MCF 10A (cell line): Measurements from ENCODE around the gene ALPP. TPM values are rescaled to one million over a fixed set of nuclear protein-coding genes. Genes with fewer than 3 reads are reported as not detected.
A peak's percentile ranks its signal among the peaks of the same experiment; 100 is the strongest.
"Not testable (repeated sequence)": the region's sequence is repeated elsewhere in the genome, so short reads cannot be mapped to it uniquely, and the experiment has no call there.

Source experiments
- BruUV-seq: library from RNA; stranded (reverse); fragments of 400-500 nt; replicated peaks from 2 replicates; lab custom pipeline; 2021; lab: Mats Ljungman, UMichigan
- CTCF ChIA-PET: fragments of 300-600 bp; sonication (Branson Sonifier 250); formaldehyde crosslinking; extraction: SDS; loops from one replicate; lab custom pipeline; 2021; ENCODE audit warnings: antibody characterized with exemption, inconsistent platforms; lab: Yijun Ruan, JAX
- POLR2A ChIA-PET: fragments of 300-600, 350-650 bp; sonication (Branson Sonifier 250); formaldehyde crosslinking; extraction: SDS; loops from one replicate; lab custom pipeline; 2020; ENCODE audit warnings: antibody characterized with exemption, inconsistent platforms; lab: Yijun Ruan, JAX
- DNase-seq: peaks from one replicate; pipeline ENCODE4 v3.0.0-alpha.2; 2018; ENCODE audit not compliant: unreplicated experiment
- H3K27ac Mint-ChIP-seq: one replicate; pipeline ENCODE4 v1.8.0; 2022; ENCODE audit warnings: mild to moderate bottlenecking, low read depth, mixed read lengths; ENCODE audit not compliant: unreplicated experiment
- H3K27me3 Mint-ChIP-seq: one replicate; pipeline ENCODE4 v1.8.0; 2022; ENCODE audit warnings: mixed read lengths; ENCODE audit not compliant: insufficient read depth, unreplicated experiment
- H3K36me3 Mint-ChIP-seq: one replicate; pipeline ENCODE4 v1.8.0; 2022; ENCODE audit warnings: mild to moderate bottlenecking, moderate library complexity, mixed read lengths; ENCODE audit not compliant: insufficient read depth, unreplicated experiment
- H3K4me1 Mint-ChIP-seq: one replicate; pipeline ENCODE4 v1.8.0; 2022; ENCODE audit warnings: mixed read lengths; ENCODE audit not compliant: insufficient read depth, unreplicated experiment
- H3K4me3 Mint-ChIP-seq: one replicate; pipeline ENCODE4 v1.8.0; 2022; ENCODE audit warnings: mild to moderate bottlenecking, moderate library complexity, mixed read lengths; ENCODE audit not compliant: unreplicated experiment
- H3K9me3 Mint-ChIP-seq: one replicate; pipeline ENCODE4 v1.8.0; 2022; ENCODE audit warnings: mixed read lengths; ENCODE audit not compliant: unreplicated experiment
- intact Hi-C: fragments of 100-400 bp; cut with micrococcal nuclease; formaldehyde crosslinking; loops from 2 replicates; pipeline ENCODE4 v1.14.1; 2022
- total RNA-seq: library from RNA; stranded (reverse); gene quantifications from 2 replicates; pipeline ENCODE4 v1.2.3, GENCODE V29; 2022
- TF ChIP-seq, protein P1 (sequence below): fragments of 200-600 bp; IDR thresholded peaks from one replicate; pipeline ENCODE4 v1.8.0; 2022; ENCODE audit warnings: antibody characterized with exemption, mild to moderate bottlenecking; ENCODE audit not compliant: unreplicated experiment

ALPP gene
- total RNA-seq, 1 experiment from 2014 or later: 0.35 TPM

DNA sequence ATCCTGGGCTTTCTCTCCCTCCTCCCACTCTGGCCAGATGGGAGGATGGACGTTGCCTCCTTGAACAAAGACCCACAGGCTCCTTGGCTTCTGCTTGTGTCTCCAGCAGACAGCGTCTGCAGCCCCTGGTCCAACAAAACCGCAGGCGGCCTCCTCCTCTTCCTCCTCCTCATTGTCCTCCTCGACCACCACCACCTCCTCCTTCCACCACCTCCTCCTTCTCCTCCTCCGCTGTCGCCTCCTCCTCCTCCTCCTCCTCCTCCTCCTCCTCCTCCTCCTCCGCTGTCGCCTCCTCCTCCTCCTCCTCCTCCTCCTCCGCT lies 45.7 kb upstream of the ALPP start:
- H3K9me3 Mint-ChIP-seq: no peaks in the 10 kb centered on the region
- H3K4me1 Mint-ChIP-seq: no peaks in the 10 kb centered on the region
- DNase-seq: no peak
- ChIA-PET POLR2A (no interaction called here), CTCF (interaction anchor here (0.5 to 4.8 kb wide), 6 partner anchors 30 to 827 kb away, joined by 3 to 48 read pairs (median 4); no protein-coding TSS in a partner anchor)
- intact Hi-C loops: loop anchor here (2.0 kb wide), 1 partner anchor 108 kb away; no protein-coding TSS in a partner anchor
- no peak overlapping the region for H3K27ac Mint-ChIP-seq
- TF ChIP-seq, protein P1, sequence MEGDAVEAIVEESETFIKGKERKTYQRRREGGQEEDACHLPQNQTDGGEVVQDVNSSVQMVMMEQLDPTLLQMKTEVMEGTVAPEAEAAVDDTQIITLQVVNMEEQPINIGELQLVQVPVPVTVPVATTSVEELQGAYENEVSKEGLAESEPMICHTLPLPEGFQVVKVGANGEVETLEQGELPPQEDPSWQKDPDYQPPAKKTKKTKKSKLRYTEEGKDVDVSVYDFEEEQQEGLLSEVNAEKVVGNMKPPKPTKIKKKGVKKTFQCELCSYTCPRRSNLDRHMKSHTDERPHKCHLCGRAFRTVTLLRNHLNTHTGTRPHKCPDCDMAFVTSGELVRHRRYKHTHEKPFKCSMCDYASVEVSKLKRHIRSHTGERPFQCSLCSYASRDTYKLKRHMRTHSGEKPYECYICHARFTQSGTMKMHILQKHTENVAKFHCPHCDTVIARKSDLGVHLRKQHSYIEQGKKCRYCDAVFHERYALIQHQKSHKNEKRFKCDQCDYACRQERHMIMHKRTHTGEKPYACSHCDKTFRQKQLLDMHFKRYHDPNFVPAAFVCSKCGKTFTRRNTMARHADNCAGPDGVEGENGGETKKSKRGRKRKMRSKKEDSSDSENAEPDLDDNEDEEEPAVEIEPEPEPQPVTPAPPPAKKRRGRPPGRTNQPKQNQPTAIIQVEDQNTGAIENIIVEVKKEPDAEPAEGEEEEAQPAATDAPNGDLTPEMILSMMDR: no peak
- no peak overlapping the region for H3K4me3 Mint-ChIP-seq
- no TSS peak for BruUV-seq
- H3K27me3 Mint-ChIP-seq: no peaks in the 10 kb centered on the region
- peaks cover 12% of the 10 kb centered on the region for H3K36me3 Mint-ChIP-seq

DNA sequence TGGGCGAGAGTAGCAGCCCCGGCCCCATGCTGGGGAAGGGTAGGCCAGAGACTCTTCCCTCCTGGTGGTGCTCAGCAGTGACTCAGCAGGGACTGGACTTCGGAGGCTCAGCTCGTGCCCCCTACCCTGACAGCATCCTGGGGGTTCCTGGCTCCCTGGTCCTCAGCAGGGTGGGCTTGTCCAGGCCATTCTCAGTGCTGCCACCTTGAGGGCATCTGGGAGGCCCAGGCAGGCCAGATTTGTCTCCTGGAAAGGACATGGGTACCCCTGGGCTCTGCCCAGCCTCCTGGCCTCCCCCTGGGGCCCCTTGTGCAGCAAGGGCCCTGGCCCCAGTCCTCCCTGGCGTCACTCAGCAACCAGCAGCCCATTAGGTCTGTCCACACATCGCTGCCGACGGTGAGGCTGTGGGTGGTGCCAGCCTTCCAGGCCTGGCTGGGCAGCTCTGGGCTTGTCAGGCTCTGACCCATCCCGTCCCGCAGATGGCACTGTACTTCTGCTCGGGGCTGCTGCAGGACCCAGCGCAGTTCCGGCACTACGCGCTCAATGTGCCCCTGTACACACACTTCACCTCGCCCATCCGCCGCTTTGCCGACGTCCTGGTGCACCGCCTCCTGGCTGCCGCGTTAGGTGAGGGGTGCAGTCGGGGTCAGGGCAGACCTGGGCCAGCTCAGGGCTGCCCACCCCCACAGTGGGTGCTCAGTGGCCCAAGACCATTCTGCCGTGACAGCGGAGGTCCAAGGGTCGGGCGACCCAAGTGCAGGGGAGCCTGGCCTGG lies 45.0 kb upstream of the ALPP start:
- Mint-ChIP-seq H3K4me1 (no peaks in the 10 kb centered on the region), H3K9me3 (no peaks in the 10 kb centered on the region), H3K4me3 (no peak overlapping the region), H3K27ac (no peak overlapping the region), H3K27me3 (no peaks in the 10 kb centered on the region), H3K36me3 (peaks cover 12% of the 10 kb centered on the region)
- intact Hi-C loops: loop anchor here (2.0 kb wide), 1 partner anchor 107 kb away; no protein-coding TSS in a partner anchor
- ChIA-PET CTCF (interaction anchor here (0.5 to 4.8 kb wide), 13 partner anchors 8 to 827 kb away, joined by 3 to 48 read pairs (median 4); no protein-coding TSS in a partner anchor), POLR2A (no interaction called here)
- peak; percentile 30 for DNase-seq
- TF ChIP-seq, protein P1: peak; percentile 55
- no TSS peak for BruUV-seq

DNA sequence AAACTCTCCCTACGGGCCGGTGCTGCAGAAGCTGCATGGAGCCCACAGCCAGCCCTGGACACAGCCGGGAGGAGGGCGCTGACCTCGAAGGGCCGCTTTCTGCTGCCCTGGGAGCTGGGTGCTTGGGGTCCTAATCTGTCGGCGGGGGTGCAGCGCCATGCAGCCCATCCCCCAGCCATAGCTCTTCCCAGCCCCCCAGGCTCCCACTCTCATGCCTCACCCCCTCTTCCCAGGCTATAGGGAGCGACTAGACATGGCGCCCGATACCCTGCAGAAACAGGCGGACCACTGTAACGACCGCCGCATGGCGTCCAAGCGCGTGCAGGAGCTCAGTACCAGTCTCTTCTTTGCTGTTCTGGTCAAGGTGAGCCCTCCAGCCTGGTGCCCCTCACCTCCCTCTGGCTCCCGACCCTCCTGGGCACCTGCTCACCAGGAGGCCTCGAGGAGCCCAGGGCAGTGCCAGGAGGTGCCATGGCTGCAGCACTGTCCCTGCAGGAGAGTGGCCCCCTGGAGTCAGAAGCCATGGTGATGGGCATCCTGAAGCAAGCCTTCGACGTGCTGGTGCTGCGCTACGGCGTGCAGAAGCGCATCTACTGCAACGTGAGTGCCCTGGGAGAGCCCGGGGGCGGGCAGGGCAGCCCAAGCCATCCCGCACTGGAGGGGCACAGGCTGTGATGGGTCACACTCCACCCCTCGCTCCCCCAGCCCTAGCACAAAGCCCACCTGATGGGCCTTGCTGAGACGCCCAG lies 44.2 kb upstream of the ALPP start:
- CTCF ChIA-PET: interaction anchor here (0.6 to 4.8 kb wide), 8 partner anchors 30 to 417 kb away, joined by 3 to 48 read pairs (median 4); no protein-coding TSS in a partner anchor
- BruUV-seq: not testable (repeated sequence)

DNA sequence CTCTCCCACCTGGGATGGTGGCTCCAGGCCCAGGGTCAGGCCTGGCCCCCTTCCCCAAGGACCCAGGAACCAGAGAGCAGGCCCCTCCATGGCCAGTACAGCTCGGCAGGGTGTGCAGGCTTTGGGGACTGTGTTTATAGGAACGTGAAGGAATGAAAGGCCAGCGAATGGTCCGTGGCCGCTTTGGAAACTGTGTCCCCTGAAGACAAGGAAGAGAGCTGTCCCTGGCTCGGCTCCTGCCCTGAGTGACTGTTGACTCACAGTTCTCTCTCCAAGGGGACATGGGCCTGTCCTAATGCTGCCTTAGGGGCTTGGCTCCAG lies 43.7 kb upstream of the ALPP start:
- H3K27ac Mint-ChIP-seq, H3K27me3 Mint-ChIP-seq, intact Hi-C loops, POLR2A ChIA-PET, BruUV-seq, H3K4me3 Mint-ChIP-seq, H3K9me3 Mint-ChIP-seq, H3K4me1 Mint-ChIP-seq, DNase-seq: not testable (repeated sequence)
- H3K36me3 Mint-ChIP-seq: peaks cover 12% of the 10 kb centered on the region
- CTCF ChIA-PET: interaction anchor here (0.6 to 4.8 kb wide), 6 partner anchors 9 to 415 kb away, joined by 3 to 48 read pairs (median 4); no protein-coding TSS in a partner anchor

More for the DNA sequence above, 44.2 kb upstream of the ALPP start:
- H3K9me3 Mint-ChIP-seq, DNase-seq, H3K4me3 Mint-ChIP-seq, H3K4me1 Mint-ChIP-seq, intact Hi-C loops, POLR2A ChIA-PET, H3K27me3 Mint-ChIP-seq, H3K27ac Mint-ChIP-seq: not testable (repeated sequence)
- H3K36me3 Mint-ChIP-seq: peaks cover 12% of the 10 kb centered on the region
